GM19463 (cell line): ENCODE data around the gene AMH.

Experiments
- ATAC-seq: cut with Tn5 transposase; IDR thresholded peaks from one replicate; pipeline ENCODE4 v1.9.1; 2021; ENCODE audit warnings: mild to moderate bottlenecking, moderate library complexity; ENCODE audit not compliant: unreplicated experiment

The AMH gene

GRCh38 chr19:2234996-2235380, 14.1 kb upstream of the AMH start:
- no peak for ATAC-seq

- no peak for ATAC-seq
Observed at GRCh38 chr19:2235381-2236063, 13.6 kb upstream of the AMH start.

- ATAC-seq, result no peak
Observed at GRCh38 chr19:2236064-2236313, 13.1 kb upstream of the AMH start.

GRCh38 chr19:2236314-2237050, 12.6 kb upstream of the AMH start, which contains the start of the genes PLEKHJ1 and SF3A2:
Gene PLEKHJ1 (minus strand): TSS chr19:2236329. CDS start chr19:2236248, 81 bp downstream.
Gene SF3A2 (plus strand): TSS chr19:2236824. CDS start chr19:2243419, 6,595 bp downstream.
- ATAC-seq, result peak; percentile 60

GRCh38 chr19:2237051-2237868, 11.9 kb upstream of the AMH start:
- no peak for ATAC-seq

GRCh38 chr19:2237869-2238153, 11.3 kb upstream of the AMH start:
- no peak for ATAC-seq

- no peak for ATAC-seq
Observed at GRCh38 chr19:2239173-2239572, 9.9 kb upstream of the AMH start.

- no peak for ATAC-seq
Observed at GRCh38 chr19:2239771-2240770, 9.1 kb upstream of the AMH start.

GRCh38 chr19:2240881-2241760, 8.0 kb upstream of the AMH start:
- no peak for ATAC-seq

GRCh38 chr19:2242092-2242537, 7.0 kb upstream of the AMH start:
- no peak for ATAC-seq

- ATAC-seq, result no peak
Observed at GRCh38 chr19:2242816-2243215, 6.3 kb upstream of the AMH start.

- no peak for ATAC-seq
Observed at GRCh38 chr19:2243274-2244124, 5.6 kb upstream of the AMH start.

- no peak for ATAC-seq
Observed at GRCh38 chr19:2244125-2244411, 5.1 kb upstream of the AMH start.

- no peak for ATAC-seq
Observed at GRCh38 chr19:2244486-2244885, 4.6 kb upstream of the AMH start.

GRCh38 chr19:2245273-2245672, 3.9 kb upstream of the AMH start:
- ATAC-seq, result no peak

- ATAC-seq, result no peak
Observed at GRCh38 chr19:2246014-2246620, 3.0 kb upstream of the AMH start.

- ATAC-seq, result no peak
Observed at GRCh38 chr19:2246801-2247361, 2.2 kb upstream of the AMH start.

- no peak for ATAC-seq
Observed at GRCh38 chr19:2247433-2248101, 1.6 kb upstream of the AMH start.
